Heart right ventricle (tissue), 16 donors: ENCODE results near the gene GARNL3. TPM values are rescaled to one million over a fixed set of nuclear protein-coding genes. Genes with fewer than 3 reads are reported as not detected.

Experiments
- ATAC-seq, 8 donors: fragments of 200-7000 bp; cut with Tn5 transposase; one replicate each; pipeline ENCODE4 v1.9.1; 2020; ENCODE audit warnings: mild to moderate bottlenecking in 8 of 8, moderate library complexity in 8 of 8, moderate number of reproducible peaks in 1 of 8
- DNase-seq, 2 donors: peaks; one replicate each; pipeline ENCODE4 v3.0.0-alpha.2; 2020
- H3K27ac ChIP-seq, 10 donors: fragments of 200-600 bp; sonication (generic) in 2 of 10; one replicate each; pipeline versions ENCODE4 v1.5.0 to v1.8.0; 2020 to 2022; ENCODE audit warnings: mild to moderate bottlenecking in 3 of 10
- H3K27me3 ChIP-seq, 7 donors: fragments of 200-600 bp; one replicate each; pipeline ENCODE4 v1.8.0; 2021 to 2022; ENCODE audit warnings: mild to moderate bottlenecking in 2 of 7
- H3K36me3 ChIP-seq, 9 donors: fragments of 200-600 bp; sonication (generic) in 1 of 9; one replicate each; pipeline versions ENCODE4 v1.5.0 to v1.8.0; 2020 to 2022; ENCODE audit warnings: mild to moderate bottlenecking in 2 of 9
- H3K4me1 ChIP-seq, 9 donors: fragments of 200-600 bp; sonication (generic) in 1 of 9; one replicate each; pipeline versions ENCODE4 v1.5.0 to v1.8.0; 2020 to 2022; ENCODE audit warnings: mild to moderate bottlenecking in 4 of 9
- H3K4me3 ChIP-seq, 10 donors: fragments of 200-600 bp; sonication (generic) in 2 of 10; one replicate each; pipeline versions ENCODE4 v1.5.0 to v1.8.0; 2020 to 2022; ENCODE audit warnings: mild to moderate bottlenecking in 7 of 10, moderate library complexity in 2 of 10
- H3K9me3 ChIP-seq, 11 donors: fragments of 200-600 bp in 10 of 11; sonication (generic) in 2 of 11; one replicate each; pipeline versions ENCODE4 v1.5.0 to v1.8.0; 2013 to 2022; ENCODE audit warnings: mild to moderate bottlenecking in 2 of 11, control low read depth in 1 of 11, moderate library complexity in 1 of 11
- WGBS, 2 donors: extraction: QIAGEN DNeasy Blood & Tissue Kit; methylation state at CpG; one replicate each; pipeline ENCODE4 v1.1.7; 2013; ENCODE audit warnings: inconsistent platforms in 1 of 2; 5-methylcytosine and 5-hydroxymethylcytosine counted together
- intact Hi-C, 10 donors: fragments of 100-400 bp; cut with DNase I; formaldehyde crosslinking; loops; one replicate each; pipeline versions ENCODE4 v1.11.1 to v1.14.2; 2022
- polyA plus RNA-seq, 2 donors: library from polyadenylated mRNA; stranded (reverse); fragments of 200-250 nt; gene quantifications; one replicate each; pipeline ENCODE4 v1.2.3, GENCODE V29; 2013
- total RNA-seq, 10 donors: library from RNA; stranded (reverse); fragmentation: NEBNext Ultra II Directional in 3 of 10; extraction: Animal tissue kit (Norgen Biotek cat#: 25700) in 3 of 10; gene quantifications; one replicate each; pipeline versions ENCODE4 v1.2.1 to v1.2.4, GENCODE V29; 2021 to 2023
- TF ChIP-seq, protein P1 (sequence below), 9 donors: fragments of 200-600 bp; sonication (generic) in 2 of 9; IDR thresholded peaks; one replicate each; pipeline versions ENCODE4 v1.5.0 to v1.8.0; 2021 to 2022; ENCODE audit warnings: antibody characterized with exemption in 9 of 9, mild to moderate bottlenecking in 5 of 9, moderate library complexity in 1 of 9
- donor health status: Arrhythmogenic right ventricular cardiomyopathy.
- donor health status: ischemic (EF 13 %, LVEDD 7.1; RV severe dilation, severe dysfunction).
- donor health status: healthy with polysubstance abuse.
- donor health status: DM: no; HTN: yes; CAD: no.
- donor health status: DM: no; HTN: no; CAD: no.
- donor health status: ischemic (EF 25% LVEDD 6.9; RV normal size, moderate dysfunction).
- donor health status: ischemic (EF 25% LVEDD 5.7; RV mildly dilated, moderate dysfunction).
- donor health status: healthy.
- donor health status: DM: yes; HTN: yes; CAD: no.
- donor health status: Ischemic cardiomyopathy.
- donor health status: ischemic (EF 35%, LVEDD 5.7; RV mildly dilated, moderate dysfunction).
- donor health status: nonischemic (EF 11% LVEDD 7.7; RV severe dilation, severe dysfunction).
- donor health status: DM: yes; HTN: yes; CAD: no.
- donor health status: PGD.
- donor health status: ischemic (EF 29% LVEDD 5.4; RV normal size, mild dysfunction).
- donor health status: nonischemic (EF 23%, LVEDD 6.1; RV moderate dilation, normal function).

The GARNL3 gene
- total and polyA plus RNA-seq, 12 donors: 3.3 to 53.1 (median 28.3) TPM

GRCh38 chr9:127392976-127393375, 128.4 kb downstream of the GARNL3 start:
- DNase-seq: no peak
- 87 to 91% methylated on average over 5 of the region's 5 CpGs for WGBS, 2 donors
- no peak for ATAC-seq
- H3K27ac ChIP-seq: no peak overlapping the region
- TF ChIP-seq, protein P1, sequence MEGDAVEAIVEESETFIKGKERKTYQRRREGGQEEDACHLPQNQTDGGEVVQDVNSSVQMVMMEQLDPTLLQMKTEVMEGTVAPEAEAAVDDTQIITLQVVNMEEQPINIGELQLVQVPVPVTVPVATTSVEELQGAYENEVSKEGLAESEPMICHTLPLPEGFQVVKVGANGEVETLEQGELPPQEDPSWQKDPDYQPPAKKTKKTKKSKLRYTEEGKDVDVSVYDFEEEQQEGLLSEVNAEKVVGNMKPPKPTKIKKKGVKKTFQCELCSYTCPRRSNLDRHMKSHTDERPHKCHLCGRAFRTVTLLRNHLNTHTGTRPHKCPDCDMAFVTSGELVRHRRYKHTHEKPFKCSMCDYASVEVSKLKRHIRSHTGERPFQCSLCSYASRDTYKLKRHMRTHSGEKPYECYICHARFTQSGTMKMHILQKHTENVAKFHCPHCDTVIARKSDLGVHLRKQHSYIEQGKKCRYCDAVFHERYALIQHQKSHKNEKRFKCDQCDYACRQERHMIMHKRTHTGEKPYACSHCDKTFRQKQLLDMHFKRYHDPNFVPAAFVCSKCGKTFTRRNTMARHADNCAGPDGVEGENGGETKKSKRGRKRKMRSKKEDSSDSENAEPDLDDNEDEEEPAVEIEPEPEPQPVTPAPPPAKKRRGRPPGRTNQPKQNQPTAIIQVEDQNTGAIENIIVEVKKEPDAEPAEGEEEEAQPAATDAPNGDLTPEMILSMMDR (IDR thresholded peaks at IDR 0.05): no peak
- H3K27me3 ChIP-seq: no peaks in the 10 kb centered on the region
- H3K4me3 ChIP-seq: no peak overlapping the region
- H3K9me3 ChIP-seq: no peaks in the 10 kb centered on the region
- intact Hi-C loops: loop anchor here in 2 of 10 donors (10.0 kb wide), 2 partner anchors 78 to 178 kb away; no protein-coding TSS in a partner anchor
- H3K36me3 ChIP-seq: peaks cover 0 to 50% (median 0%) of the 10 kb centered on the region in 9 donors
- peaks cover 0 to 26% (median 10%) of the 10 kb centered on the region in 9 donors for H3K4me1 ChIP-seq

DNA sequence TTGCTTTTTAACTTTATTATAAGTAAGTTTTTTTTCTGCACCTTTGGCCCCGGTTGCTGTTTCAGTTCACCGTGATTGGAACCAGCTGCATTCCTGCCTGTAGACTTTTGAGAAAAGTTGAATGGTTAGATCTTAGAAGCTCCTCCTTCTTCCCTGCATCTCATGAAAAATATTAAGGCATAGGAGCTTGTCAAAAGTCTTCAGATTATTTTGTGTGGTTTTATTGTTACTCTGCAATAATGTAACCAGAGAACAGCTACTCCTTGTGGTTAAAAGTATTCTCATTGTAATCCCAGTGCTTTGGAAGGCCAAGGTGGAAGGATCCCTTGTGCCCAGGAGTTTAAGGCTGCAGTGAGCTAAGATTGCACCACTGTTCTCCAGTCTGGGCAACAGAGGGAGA, 129.1 kb downstream of the GARNL3 start:
- no peak for ATAC-seq

DNA sequence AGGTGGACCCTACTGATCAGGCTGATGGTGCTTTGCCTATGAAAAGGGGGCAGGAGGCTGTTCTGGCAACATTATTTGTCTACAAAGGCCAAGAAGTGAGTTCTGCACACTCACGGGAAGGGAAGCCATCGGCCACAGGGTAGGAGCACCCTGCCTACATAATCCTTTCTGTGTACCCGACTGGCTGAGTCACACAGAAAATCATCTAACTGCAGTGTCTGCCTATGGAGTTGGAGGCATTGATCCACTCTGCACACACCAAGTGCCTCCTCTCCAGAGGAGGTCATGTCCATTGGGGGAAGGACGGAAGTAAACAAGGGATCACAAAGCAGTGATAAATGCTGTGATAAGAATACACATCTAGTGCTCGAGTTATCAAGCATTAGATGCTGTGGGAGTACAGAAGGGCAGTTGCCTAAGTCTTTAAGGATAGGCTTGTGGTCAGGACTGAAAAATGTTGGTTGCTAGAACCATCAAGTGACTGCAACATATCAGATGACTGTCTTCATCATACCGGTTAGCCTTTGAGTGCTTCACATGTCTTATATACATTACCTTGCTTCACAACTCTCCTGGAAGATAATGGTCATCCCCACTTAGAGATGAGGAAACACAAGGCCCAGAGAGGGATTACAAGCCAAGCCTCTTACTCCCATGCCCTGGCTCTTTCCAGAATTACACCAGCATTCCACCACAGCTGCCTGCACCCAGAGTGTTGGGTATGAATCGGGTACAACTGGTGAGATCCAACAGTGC, 131.1 kb downstream of the GARNL3 start:
- Histone ChIP-seq H3K9me3 (no peaks in the 10 kb centered on the region), H3K4me3 (peak overlapping the region in 6 of 10 donors; percentile 35 to 91 (median 62)), H3K27me3 (no peaks in the 10 kb centered on the region), H3K36me3 (peaks cover 0 to 41% (median 1%) of the 10 kb centered on the region in 9 donors), H3K27ac (no peak overlapping the region), H3K4me1 (peaks cover 0 to 24% (median 20%) of the 10 kb centered on the region in 9 donors)
- intact Hi-C loops: loop anchor here in 6 of 10 donors (2.0 to 10.0 kb wide), 8 partner anchors 33 to 181 kb away; no protein-coding TSS in a partner anchor
- ATAC-seq (no peak), DNase-seq (no peak)
- WGBS, 2 donors: 85 to 86% methylated on average over 7 of the region's 7 CpGs
- TF ChIP-seq, protein P1 (IDR thresholded peaks at IDR 0.05): no peak

More for the DNA sequence above, 129.1 kb downstream of the GARNL3 start:
- H3K27ac ChIP-seq: no peak overlapping the region
- no peak overlapping the region for H3K4me3 ChIP-seq
- H3K36me3 ChIP-seq: peaks cover 0 to 50% (median 0%) of the 10 kb centered on the region in 9 donors
- no peaks in the 10 kb centered on the region for H3K27me3 ChIP-seq
- peaks cover 0 to 26% (median 16%) of the 10 kb centered on the region in 9 donors for H3K4me1 ChIP-seq
- TF ChIP-seq, protein P1 (IDR thresholded peaks at IDR 0.05): no peak
- WGBS, 2 donors: 68 to 71% methylated on average over 2 of the region's 2 CpGs
- no peak for DNase-seq
- intact Hi-C loops: loop anchor here in 2 of 10 donors (10.0 kb wide), 2 partner anchors 79 to 179 kb away; no protein-coding TSS in a partner anchor
- no peaks in the 10 kb centered on the region for H3K9me3 ChIP-seq

GRCh38 chr9:127396253-127396807, 131.8 kb downstream of the GARNL3 start:
- ATAC-seq (no peak), DNase-seq (no peak)
- Histone ChIP-seq H3K36me3 (peaks cover 0 to 44% (median 4%) of the 10 kb centered on the region in 9 donors), H3K27ac (peak overlapping the region in 2 of 10 donors; percentile 31 to 48), H3K4me1 (peaks cover 0 to 24% (median 20%) of the 10 kb centered on the region in 9 donors), H3K4me3 (peak overlapping the region; percentile 34 to 93 (median 82)), H3K27me3 (no peaks in the 10 kb centered on the region), H3K9me3 (no peaks in the 10 kb centered on the region)
- intact Hi-C loops: loop anchor here in 6 of 10 donors (2.0 to 10.0 kb wide), 8 partner anchors 34 to 182 kb away; no protein-coding TSS in a partner anchor
- TF ChIP-seq, protein P1 (IDR thresholded peaks at IDR 0.05): no peak
- 5 to 6% methylated on average over 27 of the region's 27 CpGs for WGBS, 2 donors
